NCI-H2171 treated with DMSO at 0.1 percent for 48 hours (cell line): ENCODE data around the gene ACO2.
"Not testable (repeated sequence)": the region's sequence is repeated elsewhere in the genome, so short reads cannot be mapped to it uniquely, and the experiment has no call there.

Experiments
- DNase-seq: peaks from one replicate; lab custom pipeline; 2025; lab: John Stamatoyannopoulos, UW

Gene ACO2

GRCh38 chr22:41543854-41544670 lies 75.1 kb downstream of the ACO2 start, which contains the start of gene POLR3H:
POLR3H (minus strand) TSS chr22:41544470; CDS start chr22:41544101, 369 bp downstream.
- peak; percentile 98 for DNase-seq

- no peak for DNase-seq
Measured at GRCh38 chr22:41544671-41545476, 76.0 kb downstream of the ACO2 start.

- no peak for DNase-seq
Measured at GRCh38 chr22:41548830-41549211, 79.9 kb downstream of the ACO2 start.

GRCh38 chr22:41550952-41551491 lies 82.1 kb downstream of the ACO2 start:
- no peak for DNase-seq

- DNase-seq: no peak
Measured at GRCh38 chr22:41551877-41552582, 83.1 kb downstream of the ACO2 start.

GRCh38 chr22:41555325-41555982 lies 86.5 kb downstream of the ACO2 start:
- peak; percentile 61 for DNase-seq

- no peak for DNase-seq
Measured at GRCh38 chr22:41556561-41556960, 87.6 kb downstream of the ACO2 start.

GRCh38 chr22:41557401-41558240 lies 88.7 kb downstream of the ACO2 start:
- peak; percentile 84 for DNase-seq

GRCh38 chr22:41558241-41558630 lies 89.3 kb downstream of the ACO2 start:
- DNase-seq: not testable (repeated sequence)

GRCh38 chr22:41560095-41560471 lies 91.2 kb downstream of the ACO2 start:
- DNase-seq: no peak

- DNase-seq: peak; percentile 43
Measured at GRCh38 chr22:41561335-41561734, 92.4 kb downstream of the ACO2 start.

GRCh38 chr22:41561788-41562187 lies 92.9 kb downstream of the ACO2 start:
- no peak for DNase-seq

GRCh38 chr22:41562461-41562860 lies 93.5 kb downstream of the ACO2 start:
- no peak for DNase-seq

GRCh38 chr22:41563051-41563711 lies 94.3 kb downstream of the ACO2 start:
- peak; percentile 37 for DNase-seq

GRCh38 chr22:41564563-41564962 lies 95.6 kb downstream of the ACO2 start:
- DNase-seq: no peak

GRCh38 chr22:41565403-41566054 lies 96.6 kb downstream of the ACO2 start:
- DNase-seq: peak; percentile 68

GRCh38 chr22:41567512-41567768 lies 98.5 kb downstream of the ACO2 start:
- DNase-seq: no peak

GRCh38 chr22:41568811-41569210 lies 99.9 kb downstream of the ACO2 start:
- DNase-seq: peak; percentile 87

- no peak for DNase-seq
Measured at GRCh38 chr22:41570221-41570620, 101.3 kb downstream of the ACO2 start.

GRCh38 chr22:41571786-41572185 lies 102.9 kb downstream of the ACO2 start:
- no peak for DNase-seq
